Stimulated activated naive CD8-positive, alpha-beta T cell treated with anti-CD3 and anti-CD28 coated beads, Interleukin-15, Interleukin-2, amounts not matched to agents 100 ng/mL and 50 ng/mL, for 24 hours (primary cell): ENCODE measurements around the gene ATP6V0A1.
"Not testable (repeated sequence)": the region's sequence is repeated elsewhere in the genome, so short reads cannot be mapped to it uniquely, and the experiment has no call there.

Source experiments
- H3K27ac Mint-ChIP-seq: one replicate; pipeline ENCODE4 v1.8.0; 2021; ENCODE audit warnings: mild to moderate bottlenecking, mixed read lengths
- H3K27me3 Mint-ChIP-seq: one replicate; pipeline ENCODE4 v1.8.0; 2021; ENCODE audit warnings: mixed read lengths
- H3K36me3 Mint-ChIP-seq: one replicate; pipeline ENCODE4 v1.8.0; 2021; ENCODE audit warnings: low read depth, mixed read lengths
- H3K4me1 Mint-ChIP-seq: one replicate; pipeline ENCODE4 v1.8.0; 2021; ENCODE audit warnings: low read depth, mixed read lengths
- H3K4me3 Mint-ChIP-seq: one replicate; pipeline ENCODE4 v1.8.0; 2021; ENCODE audit warnings: mild to moderate bottlenecking, mixed read lengths
- H3K9me3 Mint-ChIP-seq: one replicate; pipeline ENCODE4 v1.8.0; 2021; ENCODE audit warnings: mixed read lengths

The ATP6V0A1 gene

GRCh38 chr17:42530952-42531454 lies 72.3 kb downstream of the ATP6V0A1 start:
- Mint-ChIP-seq H3K27ac (no peak overlapping the region), H3K4me3 (no peak overlapping the region), H3K36me3 (no peaks in the 10 kb centered on the region), H3K27me3 (peaks cover 4% of the 10 kb centered on the region), H3K4me1 (peaks cover 41% of the 10 kb centered on the region), H3K9me3 (no peaks in the 10 kb centered on the region)

DNA sequence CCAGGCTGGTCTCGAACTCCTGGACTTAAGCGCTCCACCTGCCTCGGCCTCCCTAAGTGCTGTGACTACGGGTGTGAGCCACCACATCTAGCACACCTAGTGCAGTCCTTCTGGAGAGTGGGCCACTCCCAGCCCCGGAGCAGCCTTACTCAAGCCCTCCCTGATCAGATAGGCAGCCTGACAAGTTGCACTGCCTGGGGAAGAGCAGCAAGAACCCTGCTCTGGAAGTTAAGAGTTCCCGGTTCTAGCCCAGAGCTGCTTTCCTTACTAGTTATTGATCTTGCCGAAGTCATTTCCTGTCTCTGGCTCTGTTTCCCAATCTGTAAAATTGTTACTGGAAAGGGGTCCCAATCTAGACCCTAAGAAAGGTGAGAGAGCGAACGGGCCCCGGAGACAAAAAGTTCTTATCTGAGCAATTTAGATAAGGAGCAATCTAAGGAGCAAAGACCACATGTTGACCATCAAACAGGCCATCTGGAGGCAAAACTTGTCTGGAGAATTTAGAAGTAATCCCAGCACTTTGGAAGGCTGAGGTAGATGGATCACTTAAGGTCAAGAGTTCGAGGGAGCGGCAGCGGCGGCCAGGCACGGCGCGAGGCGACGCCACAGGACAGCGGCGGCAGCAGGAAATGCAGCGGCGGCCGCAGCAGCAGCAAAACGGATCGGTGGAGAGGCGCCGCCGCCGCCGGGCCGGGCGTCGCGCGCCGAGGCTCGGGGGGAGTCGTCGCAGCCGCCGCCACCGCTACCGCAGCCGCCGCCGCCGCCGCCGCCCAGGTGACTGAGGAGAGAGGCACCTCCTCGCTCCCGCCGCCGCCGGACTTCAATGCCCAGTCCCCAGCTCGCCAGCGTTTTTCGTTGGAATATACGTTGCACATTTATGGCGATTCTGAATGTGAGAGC lies 73.0 kb downstream of the ATP6V0A1 start:
- Mint-ChIP-seq H3K27ac (peak overlapping the region; percentile 68), H3K9me3 (no peaks in the 10 kb centered on the region), H3K4me3 (peak overlapping the region; percentile 81), H3K36me3 (no peaks in the 10 kb centered on the region), H3K27me3 (peaks cover 4% of the 10 kb centered on the region), H3K4me1 (peaks cover 44% of the 10 kb centered on the region)

- H3K36me3 Mint-ChIP-seq = peaks cover 3% of the 10 kb centered on the region
- H3K27me3 Mint-ChIP-seq = peaks cover 4% of the 10 kb centered on the region
- peak overlapping the region; percentile 88 for H3K4me3 Mint-ChIP-seq
- peak overlapping the region; percentile 87 for H3K27ac Mint-ChIP-seq
- peaks cover 45% of the 10 kb centered on the region for H3K4me1 Mint-ChIP-seq
- H3K9me3 Mint-ChIP-seq = no peaks in the 10 kb centered on the region
These were observed 76.7 kb downstream of the ATP6V0A1 start for GRCh38 chr17:42535155-42536047.

- H3K27me3 Mint-ChIP-seq = peaks cover 4% of the 10 kb centered on the region
- H3K4me3 Mint-ChIP-seq = peak within 1 kb of the TSS; percentile 89
- H3K9me3 Mint-ChIP-seq = no peaks in the 10 kb centered on the region
- peaks cover 45% of the 10 kb centered on the region for H3K4me1 Mint-ChIP-seq
- H3K27ac Mint-ChIP-seq = peak within 1 kb of the TSS; percentile 87
- H3K36me3 Mint-ChIP-seq = peaks cover 3% of the 10 kb centered on the region
These were observed 77.3 kb downstream of the ATP6V0A1 start, which contains the start of gene NAGLU for GRCh38 chr17:42536048-42536371. NAGLU (plus strand) TSS chr17:42536241; CDS start chr17:42536273, 32 bp downstream.

- peaks cover 6% of the 10 kb centered on the region for H3K36me3 Mint-ChIP-seq
- no peaks in the 10 kb centered on the region for H3K9me3 Mint-ChIP-seq
- peaks cover 45% of the 10 kb centered on the region for H3K4me1 Mint-ChIP-seq
- peaks cover 4% of the 10 kb centered on the region for H3K27me3 Mint-ChIP-seq
- peak overlapping the region; percentile 63 for H3K27ac Mint-ChIP-seq
- H3K4me3 Mint-ChIP-seq = peak overlapping the region; percentile 89
These were observed 77.9 kb downstream of the ATP6V0A1 start for GRCh38 chr17:42536372-42537155.

GRCh38 chr17:42537156-42537805 lies 78.6 kb downstream of the ATP6V0A1 start:
- H3K27me3 Mint-ChIP-seq = peaks cover 4% of the 10 kb centered on the region
- peaks cover 7% of the 10 kb centered on the region for H3K36me3 Mint-ChIP-seq
- peak overlapping the region; percentile 89 for H3K4me3 Mint-ChIP-seq
- peaks cover 43% of the 10 kb centered on the region for H3K4me1 Mint-ChIP-seq
- H3K27ac Mint-ChIP-seq = no peak overlapping the region
- no peaks in the 10 kb centered on the region for H3K9me3 Mint-ChIP-seq

- H3K4me3 Mint-ChIP-seq = peak overlapping the region; percentile 64
- H3K4me1 Mint-ChIP-seq = peaks cover 43% of the 10 kb centered on the region
- H3K27me3 Mint-ChIP-seq = peaks cover 4% of the 10 kb centered on the region
- no peak overlapping the region for H3K27ac Mint-ChIP-seq
- no peaks in the 10 kb centered on the region for H3K9me3 Mint-ChIP-seq
- peaks cover 7% of the 10 kb centered on the region for H3K36me3 Mint-ChIP-seq
These were observed 79.3 kb downstream of the ATP6V0A1 start for GRCh38 chr17:42537826-42538451.

DNA sequence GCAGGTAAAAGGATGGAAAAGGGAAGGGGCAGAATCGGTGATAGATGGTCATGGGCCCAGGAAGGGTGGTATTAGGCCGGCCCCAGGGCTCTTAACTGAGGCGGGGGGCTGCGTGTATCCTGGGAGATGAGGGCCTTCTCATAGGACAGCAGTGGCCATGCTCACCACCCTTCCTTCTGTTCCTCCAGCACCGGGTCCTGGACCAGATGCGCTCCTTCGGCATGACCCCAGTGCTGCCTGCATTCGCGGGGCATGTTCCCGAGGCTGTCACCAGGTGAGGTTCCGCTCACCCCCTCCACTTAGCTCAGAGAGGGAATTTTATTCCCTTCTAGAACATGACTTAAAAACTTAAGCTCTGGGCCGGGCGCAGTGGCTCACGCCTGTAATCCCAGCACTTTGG lies 79.8 kb downstream of the ATP6V0A1 start:
- Mint-ChIP-seq H3K27me3 (peaks cover 2% of the 10 kb centered on the region), H3K4me1 (peaks cover 43% of the 10 kb centered on the region), H3K4me3 (no peak overlapping the region), H3K9me3 (no peaks in the 10 kb centered on the region), H3K27ac (no peak overlapping the region), H3K36me3 (peaks cover 7% of the 10 kb centered on the region)

DNA sequence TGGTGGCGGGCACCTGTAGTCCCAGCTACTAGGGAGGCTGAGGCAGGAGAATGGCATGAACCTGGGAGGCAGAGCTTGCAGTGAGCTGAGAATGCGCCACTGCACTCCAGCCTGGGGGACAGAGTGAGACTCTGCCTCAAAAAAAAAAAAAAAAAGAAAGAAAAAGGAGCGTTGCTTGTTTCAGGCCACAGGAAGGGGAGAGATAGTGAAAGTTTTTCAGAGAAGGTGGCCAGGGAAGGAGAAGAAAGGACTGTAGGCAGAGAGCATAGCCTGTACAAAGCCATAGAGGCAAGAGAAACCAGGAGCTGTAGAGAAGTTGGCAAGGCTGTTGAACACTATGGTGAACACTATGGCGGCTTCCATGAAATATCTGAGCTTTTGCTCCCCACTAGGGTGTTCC lies 81.9 kb downstream of the ATP6V0A1 start:
- Mint-ChIP-seq H3K36me3 (peaks cover 11% of the 10 kb centered on the region), H3K4me1 (peaks cover 38% of the 10 kb centered on the region)
- H3K27me3 Mint-ChIP-seq, H3K4me3 Mint-ChIP-seq, H3K27ac Mint-ChIP-seq, H3K9me3 Mint-ChIP-seq: not testable (repeated sequence)

DNA sequence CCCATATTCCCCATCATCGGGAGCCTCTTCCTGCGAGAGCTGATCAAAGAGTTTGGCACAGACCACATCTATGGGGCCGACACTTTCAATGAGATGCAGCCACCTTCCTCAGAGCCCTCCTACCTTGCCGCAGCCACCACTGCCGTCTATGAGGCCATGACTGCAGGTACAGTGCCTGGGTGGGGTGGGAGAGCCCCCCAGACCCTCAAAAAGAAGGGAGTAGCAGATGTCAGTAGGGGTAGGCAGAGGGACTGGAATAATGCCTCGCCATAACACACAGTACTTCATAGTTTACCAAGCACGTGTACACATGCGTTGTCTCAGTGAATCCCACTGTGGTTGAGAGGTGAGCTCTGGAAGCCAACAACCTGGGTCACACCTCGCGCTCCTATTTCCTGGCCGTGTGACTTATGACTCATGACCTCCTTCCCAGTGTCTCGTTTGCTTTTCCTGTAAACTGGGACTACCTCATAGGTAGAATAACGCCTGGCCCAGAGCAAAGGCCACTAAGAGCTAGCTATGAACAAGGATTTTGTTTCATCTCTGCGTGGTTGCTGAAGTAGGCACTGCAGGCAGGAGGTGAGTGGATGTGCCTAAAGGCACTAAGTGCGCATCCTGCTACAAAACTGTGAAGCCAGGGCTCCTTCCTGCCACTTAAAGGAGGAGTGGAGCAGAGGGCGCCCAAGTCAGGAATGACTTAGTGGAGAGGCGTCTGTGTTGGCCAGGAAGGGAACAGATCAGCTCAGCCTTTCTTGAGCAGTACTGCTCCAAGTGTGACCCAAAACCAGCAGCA lies 82.6 kb downstream of the ATP6V0A1 start:
- no peaks in the 10 kb centered on the region for H3K9me3 Mint-ChIP-seq
- H3K4me1 Mint-ChIP-seq = peaks cover 35% of the 10 kb centered on the region
- H3K4me3 Mint-ChIP-seq = no peak overlapping the region
- H3K27ac Mint-ChIP-seq = peak overlapping the region; percentile 50
- no peaks in the 10 kb centered on the region for H3K27me3 Mint-ChIP-seq
- peaks cover 11% of the 10 kb centered on the region for H3K36me3 Mint-ChIP-seq

DNA sequence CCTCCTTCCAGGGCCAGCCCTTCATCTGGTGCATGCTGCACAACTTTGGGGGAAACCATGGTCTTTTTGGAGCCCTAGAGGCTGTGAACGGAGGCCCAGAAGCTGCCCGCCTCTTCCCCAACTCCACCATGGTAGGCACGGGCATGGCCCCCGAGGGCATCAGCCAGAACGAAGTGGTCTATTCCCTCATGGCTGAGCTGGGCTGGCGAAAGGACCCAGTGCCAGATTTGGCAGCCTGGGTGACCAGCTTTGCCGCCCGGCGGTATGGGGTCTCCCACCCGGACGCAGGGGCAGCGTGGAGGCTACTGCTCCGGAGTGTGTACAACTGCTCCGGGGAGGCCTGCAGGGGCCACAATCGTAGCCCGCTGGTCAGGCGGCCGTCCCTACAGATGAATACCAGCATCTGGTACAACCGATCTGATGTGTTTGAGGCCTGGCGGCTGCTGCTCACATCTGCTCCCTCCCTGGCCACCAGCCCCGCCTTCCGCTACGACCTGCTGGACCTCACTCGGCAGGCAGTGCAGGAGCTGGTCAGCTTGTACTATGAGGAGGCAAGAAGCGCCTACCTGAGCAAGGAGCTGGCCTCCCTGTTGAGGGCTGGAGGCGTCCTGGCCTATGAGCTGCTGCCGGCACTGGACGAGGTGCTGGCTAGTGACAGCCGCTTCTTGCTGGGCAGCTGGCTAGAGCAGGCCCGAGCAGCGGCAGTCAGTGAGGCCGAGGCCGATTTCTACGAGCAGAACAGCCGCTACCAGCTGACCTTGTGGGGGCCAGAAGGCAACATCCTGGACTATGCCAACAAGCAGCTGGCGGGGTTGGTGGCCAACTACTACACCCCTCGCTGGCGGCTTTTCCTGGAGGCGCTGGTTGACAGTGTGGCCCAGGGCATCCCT lies 84.8 kb downstream of the ATP6V0A1 start:
- H3K9me3 Mint-ChIP-seq = no peaks in the 10 kb centered on the region
- H3K27me3 Mint-ChIP-seq = no peaks in the 10 kb centered on the region
- H3K4me1 Mint-ChIP-seq = peaks cover 24% of the 10 kb centered on the region
- H3K27ac Mint-ChIP-seq = no peak overlapping the region
- peaks cover 11% of the 10 kb centered on the region for H3K36me3 Mint-ChIP-seq
- no peak overlapping the region for H3K4me3 Mint-ChIP-seq

- Mint-ChIP-seq H3K4me1 (peaks cover 25% of the 10 kb centered on the region), H3K9me3 (no peaks in the 10 kb centered on the region), H3K4me3 (no peak overlapping the region), H3K27me3 (no peaks in the 10 kb centered on the region), H3K27ac (peak overlapping the region; percentile 7), H3K36me3 (peaks cover 10% of the 10 kb centered on the region)
These were observed 86.2 kb downstream of the ATP6V0A1 start for GRCh38 chr17:42544874-42545283.
